HUES6 (cell line): Measurements from ENCODE around the gene MEIOSIN.
A peak's percentile ranks its signal among the peaks of the same experiment; 100 is the strongest.
"Not testable (repeated sequence)": the region's sequence is repeated elsewhere in the genome, so short reads cannot be mapped to it uniquely, and the experiment has no call there.

Source experiments
- H3K27ac ChIP-seq: 2 replicates; pipeline ENCODE4 v1.7.0; 2013; ENCODE audit warnings: low read depth, mild to moderate bottlenecking, low read length, inconsistent platforms
- H3K27me3 ChIP-seq: 2 replicates; pipeline ENCODE4 v1.6.1; 2013; ENCODE audit warnings: low read length; ENCODE audit not compliant: control insufficient read depth, insufficient read depth
- H3K36me3 ChIP-seq: 2 replicates; pipeline ENCODE4 v1.6.1; 2013; ENCODE audit warnings: low read length; ENCODE audit not compliant: control insufficient read depth, insufficient read depth
- H3K4me1 ChIP-seq: 2 replicates; pipeline ENCODE4 v1.6.1; 2013; ENCODE audit warnings: low read length; ENCODE audit not compliant: control insufficient read depth, insufficient read depth
- H3K4me3 ChIP-seq: 2 replicates; pipeline ENCODE4 v1.5.1; 2013; ENCODE audit warnings: low read depth, low read length
- H3K9ac ChIP-seq: one replicate; pipeline ENCODE4 v1.6.1; 2013; ENCODE audit warnings: mild to moderate bottlenecking, low read length
- H3K9me3 ChIP-seq: 2 replicates; pipeline ENCODE4 v1.6.1; 2013; ENCODE audit warnings: low read depth, low read length; ENCODE audit not compliant: control insufficient read depth, insufficient read depth

Gene MEIOSIN

GRCh38 chr19:45729800-45730290, 3.4 kb upstream of the MEIOSIN start:
- Histone ChIP-seq H3K4me1 (peaks cover 4% of the 10 kb centered on the region; the same call in 1 of the 2 replicates), H3K27me3 (no peaks in the 10 kb centered on the region), H3K36me3 (no peaks in the 10 kb centered on the region), H3K9me3 (no peaks in the 10 kb centered on the region), H3K9ac (peak overlapping the region; percentile 82), H3K4me3 (peak overlapping the region; percentile 88), H3K27ac (peak overlapping the region; percentile 33; the same call in 1 of the 2 replicates)

DNA sequence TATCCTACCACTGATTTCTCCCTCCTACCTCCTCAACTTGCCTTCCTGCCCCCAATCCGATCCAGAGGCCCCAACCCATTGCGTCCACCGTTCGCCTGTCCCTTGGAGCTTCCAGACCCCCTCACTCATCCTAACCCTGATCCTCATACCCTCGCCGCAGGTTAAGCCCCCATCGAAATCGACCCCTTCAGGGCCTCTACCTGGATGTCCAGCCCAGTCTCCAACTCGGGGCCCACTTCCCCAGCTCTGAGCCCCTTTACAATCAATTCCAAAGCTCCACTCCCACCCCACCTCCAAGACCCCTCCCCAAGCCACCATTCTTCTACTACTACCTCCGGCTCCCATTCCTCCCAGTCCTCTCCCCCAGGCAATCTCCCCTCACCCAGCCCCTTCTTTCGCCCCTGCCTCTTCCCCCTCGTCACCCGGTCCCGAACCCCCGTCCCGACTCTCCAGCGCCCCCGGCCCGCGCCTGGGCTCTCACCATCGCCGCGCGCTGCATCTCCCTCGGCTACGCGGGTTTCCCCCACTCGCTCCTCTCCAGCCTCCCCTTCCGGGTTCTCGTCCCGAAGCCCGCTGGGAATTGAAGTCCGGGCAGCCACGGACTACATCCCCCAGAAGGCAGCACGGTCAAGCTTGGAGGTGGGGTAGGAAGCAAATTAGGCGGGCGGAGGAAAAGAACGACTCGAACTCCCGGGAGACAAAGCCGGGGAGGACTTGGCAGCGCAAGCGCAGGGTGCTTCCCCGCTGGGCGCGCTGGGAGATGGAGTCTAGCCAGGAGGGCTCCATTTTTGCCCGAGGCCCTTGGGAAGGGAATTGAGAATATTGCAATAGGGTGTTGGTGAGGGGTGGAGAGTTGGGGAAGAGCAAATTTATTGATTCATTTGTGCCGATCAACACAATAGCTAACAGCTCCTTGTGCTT, 2.6 kb upstream of the MEIOSIN start, which contains the start of gene FBXO46:
Gene FBXO46, minus strand, starts transcription at position 529 of the 921 bp plus-strand sequence. CDS start 17,401 bp downstream, outside the sequence.
- no peaks in the 10 kb centered on the region for H3K36me3 ChIP-seq

DNA sequence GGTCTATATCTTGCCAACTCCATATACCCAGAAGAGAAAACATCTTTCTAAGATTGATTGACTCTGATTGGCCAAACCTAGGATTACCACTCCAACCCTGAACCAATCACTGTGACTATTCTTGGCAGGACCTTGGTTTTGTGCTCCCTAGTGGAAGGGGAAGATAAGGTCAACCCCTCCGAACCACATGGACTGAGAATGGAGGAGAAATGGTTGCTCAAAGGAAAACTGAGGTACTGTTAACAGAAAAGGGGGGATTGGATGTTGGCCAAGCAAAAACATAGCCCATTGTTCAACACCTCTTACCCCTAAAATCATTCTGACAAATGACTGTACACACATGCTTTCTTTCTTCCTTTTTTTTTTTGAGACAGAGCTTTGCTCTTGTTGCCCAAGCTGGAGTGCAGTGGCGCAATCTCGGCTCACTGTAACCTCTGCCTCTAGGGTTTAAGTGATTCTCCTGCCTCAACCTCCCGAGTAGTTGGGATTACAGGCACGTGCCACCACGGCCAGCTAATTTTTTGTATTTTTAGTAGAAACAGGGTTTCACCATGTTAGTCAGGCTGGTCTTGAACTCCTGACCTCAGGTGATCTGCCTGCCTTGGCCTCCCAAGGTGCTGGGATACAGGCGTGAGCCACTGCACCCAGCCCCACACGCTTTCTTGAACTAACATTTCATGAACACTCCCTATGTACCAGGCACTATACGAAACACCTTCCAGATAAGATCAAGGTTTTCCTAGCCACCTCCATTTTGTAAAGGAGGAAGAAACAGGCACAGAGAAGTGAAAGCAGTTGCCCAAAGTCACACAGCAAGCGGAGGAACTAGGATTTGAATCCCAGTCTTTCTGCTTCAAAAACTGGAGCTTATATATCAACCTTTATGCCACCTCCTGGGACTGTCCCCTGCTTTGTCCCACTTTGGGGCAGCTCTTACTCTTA, 6.5 kb downstream of the MEIOSIN start:
- no peak overlapping the region for H3K27ac ChIP-seq
- no peaks in the 10 kb centered on the region; the same call in 1 of the 2 replicates for H3K4me1 ChIP-seq
- H3K36me3 ChIP-seq: no peaks in the 10 kb centered on the region
- no peak overlapping the region for H3K9ac ChIP-seq
- H3K27me3 ChIP-seq: no peaks in the 10 kb centered on the region
- H3K4me3 ChIP-seq: no peak overlapping the region
- no peaks in the 10 kb centered on the region for H3K9me3 ChIP-seq

More for the DNA sequence above, 2.6 kb upstream of the MEIOSIN start, which contains the start of gene FBXO46:
- Histone ChIP-seq H3K4me1 (peaks cover 4% of the 10 kb centered on the region; the same call in 1 of the 2 replicates), H3K27ac (peak within 1 kb of the TSS; percentile 33; the same call in 1 of the 2 replicates), H3K9ac (peak within 1 kb of the TSS; percentile 82), H3K27me3 (no peaks in the 10 kb centered on the region), H3K4me3 (peak within 1 kb of the TSS; percentile 88), H3K9me3 (no peaks in the 10 kb centered on the region)

- Histone ChIP-seq H3K27ac (no peak overlapping the region), H3K9ac (no peak overlapping the region), H3K4me1 (peaks cover 6% of the 10 kb centered on the region; the same call in 1 of the 2 replicates), H3K9me3 (no peaks in the 10 kb centered on the region), H3K27me3 (no peaks in the 10 kb centered on the region), H3K36me3 (no peaks in the 10 kb centered on the region), H3K4me3 (no peak overlapping the region)
Observed at GRCh38 chr19:45742969-45743368, 9.7 kb downstream of the MEIOSIN start.

DNA sequence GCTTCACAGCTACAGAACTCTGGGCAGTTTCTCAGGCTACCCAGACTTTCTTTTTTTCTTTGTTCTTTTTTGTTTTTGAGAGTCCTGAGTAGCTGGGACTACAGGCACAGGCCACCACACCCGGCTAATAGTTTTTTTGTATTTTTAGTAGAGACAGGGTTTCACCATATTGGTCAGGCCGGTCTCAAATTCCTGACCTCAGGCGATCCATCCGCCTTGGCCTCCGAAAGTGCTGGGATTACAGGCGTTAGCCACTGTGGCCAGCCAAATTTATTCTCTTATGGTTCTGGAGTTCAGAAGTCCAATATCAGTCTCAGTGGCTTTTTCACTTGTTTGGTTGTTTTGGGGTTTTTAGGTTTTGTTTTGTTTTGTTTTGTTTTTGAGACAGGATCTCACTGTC, 12.4 kb downstream of the MEIOSIN start:
- H3K4me1 ChIP-seq: peaks cover 6% of the 10 kb centered on the region; the same call in 1 of the 2 replicates
- no peak overlapping the region for H3K4me3 ChIP-seq

DNA sequence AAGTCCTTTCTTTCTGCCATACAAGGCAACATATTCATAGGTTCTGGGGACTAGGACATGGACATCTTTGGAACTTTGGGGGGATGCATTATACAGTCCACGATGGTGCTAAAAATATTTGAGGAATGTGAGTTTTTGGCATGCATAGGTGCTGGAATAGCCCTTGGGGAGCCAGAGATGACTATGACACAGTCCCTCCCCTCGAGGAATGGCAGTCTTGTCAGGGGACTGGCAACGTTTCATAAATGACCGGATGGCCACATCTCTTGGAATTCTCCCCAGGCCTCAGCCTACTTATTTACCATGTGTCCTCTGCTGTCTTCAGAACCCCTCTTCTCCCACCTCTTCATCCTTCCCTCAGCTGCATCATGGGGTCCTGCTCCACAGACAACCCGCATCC, 13.6 kb downstream of the MEIOSIN start:
- Histone ChIP-seq H3K4me1 (peaks cover 6% of the 10 kb centered on the region; the same call in 1 of the 2 replicates), H3K4me3 (no peak overlapping the region), H3K27me3 (no peaks in the 10 kb centered on the region), H3K36me3 (no peaks in the 10 kb centered on the region), H3K9me3 (no peaks in the 10 kb centered on the region), H3K9ac (no peak overlapping the region), H3K27ac (no peak overlapping the region)

More for the DNA sequence above, 12.4 kb downstream of the MEIOSIN start:
- H3K9me3 ChIP-seq: no peaks in the 10 kb centered on the region
- H3K9ac ChIP-seq: no peak overlapping the region
- H3K36me3 ChIP-seq: no peaks in the 10 kb centered on the region
- no peaks in the 10 kb centered on the region for H3K27me3 ChIP-seq
- no peak overlapping the region for H3K27ac ChIP-seq

DNA sequence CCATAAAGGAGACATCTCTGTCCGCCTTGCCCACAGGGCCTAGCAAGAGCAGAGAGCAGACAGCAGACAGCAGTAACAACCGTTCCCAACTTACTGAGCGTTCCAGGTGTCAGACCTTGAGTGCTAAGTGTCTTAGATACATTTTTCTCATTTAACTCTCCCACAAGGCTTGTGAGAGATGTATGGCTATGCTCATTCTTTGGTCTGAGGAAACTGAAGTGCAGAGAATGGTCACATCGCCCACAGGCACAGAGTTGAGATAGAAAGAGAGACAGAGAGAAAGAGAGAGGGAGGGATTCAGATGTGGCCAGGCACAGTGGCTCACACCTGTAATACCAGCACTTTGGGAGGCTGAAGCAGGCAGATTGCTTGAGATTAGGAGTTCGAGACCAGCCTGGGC, 14.3 kb downstream of the MEIOSIN start:
- Histone ChIP-seq H3K4me3 (no peak overlapping the region), H3K27me3 (no peaks in the 10 kb centered on the region), H3K4me1 (peaks cover 6% of the 10 kb centered on the region; the same call in 1 of the 2 replicates), H3K36me3 (no peaks in the 10 kb centered on the region), H3K9ac (no peak overlapping the region), H3K9me3 (no peaks in the 10 kb centered on the region), H3K27ac (no peak overlapping the region)

DNA sequence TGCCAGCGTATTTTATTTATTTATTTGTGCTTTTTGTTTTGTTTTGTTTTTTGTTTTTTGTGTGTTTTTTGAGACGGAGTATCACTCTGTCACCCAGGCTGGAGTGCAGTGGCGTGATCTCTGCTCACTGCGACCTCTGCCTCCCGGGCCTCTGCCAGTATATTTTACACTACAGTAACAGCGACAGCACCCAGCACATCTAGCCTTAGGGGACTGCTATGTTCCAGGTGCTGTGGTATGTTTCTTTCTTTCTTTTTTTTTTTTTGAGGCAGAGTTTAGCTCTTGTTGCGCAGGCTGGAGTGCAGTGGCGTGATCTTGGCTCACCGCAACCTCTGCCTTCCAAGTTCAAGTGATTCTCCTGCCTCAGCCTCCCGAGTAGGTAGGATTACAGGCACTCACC, 18.2 kb downstream of the MEIOSIN start:
- H3K9me3 ChIP-seq, H3K27me3 ChIP-seq, H3K9ac ChIP-seq, H3K4me3 ChIP-seq, H3K27ac ChIP-seq, H3K36me3 ChIP-seq, H3K4me1 ChIP-seq: not testable (repeated sequence)

- Histone ChIP-seq H3K27ac (no peak overlapping the region), H3K9ac (no peak overlapping the region), H3K4me3 (no peak overlapping the region), H3K36me3 (no peaks in the 10 kb centered on the region), H3K4me1 (no peaks in the 10 kb centered on the region), H3K27me3 (no peaks in the 10 kb centered on the region), H3K9me3 (no peaks in the 10 kb centered on the region)
Observed at GRCh38 chr19:45752639-45753038, 19.4 kb downstream of the MEIOSIN start.

DNA sequence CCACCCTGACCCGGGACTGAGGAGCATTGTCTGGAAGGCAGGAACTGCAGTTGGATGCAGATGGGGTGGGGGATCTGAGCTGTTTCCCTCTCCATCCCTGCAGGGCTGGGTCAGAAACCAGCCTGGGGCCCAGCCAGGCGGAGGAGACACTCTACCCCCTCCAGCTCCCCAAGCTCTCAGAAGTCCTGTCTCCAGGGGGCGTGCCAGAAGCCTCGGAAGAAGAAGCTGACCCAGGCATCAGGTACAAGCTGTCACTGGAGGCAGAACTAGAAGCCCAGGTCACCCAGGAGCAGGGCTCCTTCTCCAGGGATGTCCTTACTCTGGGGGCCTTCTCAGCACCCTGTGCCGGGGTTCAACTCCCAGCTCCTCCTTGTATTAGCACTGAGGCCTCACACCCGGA, 20.3 kb downstream of the MEIOSIN start:
- H3K36me3 ChIP-seq: no peaks in the 10 kb centered on the region
- H3K4me1 ChIP-seq: no peaks in the 10 kb centered on the region
- H3K9me3 ChIP-seq: no peaks in the 10 kb centered on the region
- H3K4me3 ChIP-seq: no peak overlapping the region
- no peaks in the 10 kb centered on the region for H3K27me3 ChIP-seq
- no peak overlapping the region for H3K9ac ChIP-seq
- no peak overlapping the region for H3K27ac ChIP-seq
